ENCODE results near the gene PIEZO1. TPM values are rescaled to one million over a fixed set of nuclear protein-coding genes. Genes with fewer than 3 reads are reported as not detected.

Gene PIEZO1
- total RNA-seq, 5 donors from 2014 or later (not counting 1 experiment from before 2014, with no cell fraction given): 139 to 274 (median 240) TPM

- ATAC-seq (replicated peaks in 1 of 4): no peak
- no peaks in the 10 kb centered on the region for H3K27me3 ChIP-seq (replicated peaks in 1 of 2; ENCODE audit: control insufficient read depth in 2 of 2, extremely low read depth in 1 of 2, insufficient read depth in 2 of 2, low read length in 1 of 2)
- H3K27ac ChIP-seq (ENCODE audit: low read length): no peak overlapping the region
- peaks cover 10 to 47% of the 10 kb centered on the region in 2 experiments for H3K4me1 ChIP-seq (ENCODE audit: control insufficient read depth in 1 of 2, extremely low read depth in 1 of 2, insufficient read depth in 2 of 2, low read length in 2 of 2)
- POLR2A ChIA-PET: no interaction called here
- no peak overlapping the region for H3K4me3 ChIP-seq (ENCODE audit: control insufficient read depth in 1 of 2, extremely low read depth in 1 of 2, low read length in 1 of 2)
- no peaks in the 10 kb centered on the region for H3K36me3 Mint-ChIP-seq
- peaks cover 9 to 20% of the 10 kb centered on the region in 2 donors for H3K36me3 ChIP-seq (ENCODE audit: control insufficient read depth in 2 of 2, extremely low read depth in 1 of 2, insufficient read depth in 1 of 2, low read length in 1 of 2)
- CTCF ChIA-PET: interaction anchor here in 1 of 2 donors (0.6 to 1.2 kb wide), 3 partner anchors 9 to 65 kb away, joined by 3 to 4 read pairs (median 3); partner anchors contain the start of genes APRT and PIEZO1
- peak overlapping the region in 1 of 3 donors; percentile 70 for H3K4me3 Mint-ChIP-seq
- 86% methylated on average over 17 of the region's 17 CpGs for WGBS (ENCODE audit: insufficient coverage)
- peaks cover 18 to 39% (median 27%) of the 10 kb centered on the region in 3 donors for H3K4me1 Mint-ChIP-seq
- DNase-seq: no peak
- no peaks in the 10 kb centered on the region for H3K27me3 Mint-ChIP-seq
- no peaks in the 10 kb centered on the region for H3K9me3 ChIP-seq
- no peaks in the 10 kb centered on the region for H3K9me3 Mint-ChIP-seq
- peak overlapping the region; percentile 65 to 88 for H3K27ac Mint-ChIP-seq
Observed at GRCh38 chr16:88746506-88746905, 38.5 kb downstream of the PIEZO1 start.

GRCh38 chr16:88744577-88745521 lies 40.2 kb downstream of the PIEZO1 start:
- Mint-ChIP-seq H3K4me1 (peaks cover 18 to 39% (median 27%) of the 10 kb centered on the region in 3 donors), H3K4me3 (peak overlapping the region in 1 of 3 donors; percentile 70), H3K9me3 (no peaks in the 10 kb centered on the region), H3K27me3 (no peaks in the 10 kb centered on the region), H3K36me3 (no peaks in the 10 kb centered on the region), H3K27ac (peak overlapping the region; percentile 88 to 91)
- no peak overlapping the region for H3K4me3 ChIP-seq (ENCODE audit: control insufficient read depth in 1 of 2, extremely low read depth in 1 of 2, low read length in 1 of 2)
- peaks cover 17 to 34% of the 10 kb centered on the region in 2 donors for H3K36me3 ChIP-seq (ENCODE audit: control insufficient read depth in 2 of 2, extremely low read depth in 1 of 2, insufficient read depth in 1 of 2, low read length in 1 of 2)
- 94% methylated on average over 20 of the region's 39 CpGs for WGBS (ENCODE audit: insufficient coverage)
- ATAC-seq (replicated peaks in 1 of 4) (no peak), DNase-seq (no peak)
- POLR2A ChIA-PET: no interaction called here
- H3K27ac ChIP-seq (ENCODE audit: low read length): peak overlapping the region; percentile 63
- H3K27me3 ChIP-seq (replicated peaks in 1 of 2; ENCODE audit: control insufficient read depth in 2 of 2, extremely low read depth in 1 of 2, insufficient read depth in 2 of 2, low read length in 1 of 2): no peaks in the 10 kb centered on the region
- peaks cover 10 to 47% of the 10 kb centered on the region in 2 experiments for H3K4me1 ChIP-seq (ENCODE audit: control insufficient read depth in 1 of 2, extremely low read depth in 1 of 2, insufficient read depth in 2 of 2, low read length in 2 of 2)
- H3K9me3 ChIP-seq: no peaks in the 10 kb centered on the region
- CTCF ChIA-PET: interaction anchor here (0.5 to 1.2 kb wide), 4 partner anchors 7 to 47 kb away, joined by 3 to 4 read pairs (median 4); no protein-coding TSS in a partner anchor

GRCh38 chr16:88743693-88744576 lies 41.1 kb downstream of the PIEZO1 start:
- Histone ChIP-seq H3K9me3 (no peaks in the 10 kb centered on the region), H3K4me3 (ENCODE audit: control insufficient read depth in 1 of 2, extremely low read depth in 1 of 2, low read length in 1 of 2) (no peak overlapping the region), H3K27ac (ENCODE audit: low read length) (no peak overlapping the region), H3K4me1 (ENCODE audit: control insufficient read depth in 1 of 2, extremely low read depth in 1 of 2, insufficient read depth in 2 of 2, low read length in 2 of 2) (peaks cover 10 to 47% of the 10 kb centered on the region in 2 experiments), H3K27me3 (replicated peaks in 1 of 2; ENCODE audit: control insufficient read depth in 2 of 2, extremely low read depth in 1 of 2, insufficient read depth in 2 of 2, low read length in 1 of 2) (no peaks in the 10 kb centered on the region), H3K36me3 (ENCODE audit: control insufficient read depth in 2 of 2, extremely low read depth in 1 of 2, insufficient read depth in 1 of 2, low read length in 1 of 2) (peaks cover 23 to 37% of the 10 kb centered on the region in 2 donors)
- DNase-seq: peak; percentile 28 to 83 (median 63)
- ChIA-PET POLR2A (no interaction called here), CTCF (interaction anchor here in 1 of 2 donors (1.0 kb wide), 1 partner anchor 38 kb away, joined by 3 read pairs; no protein-coding TSS in a partner anchor)
- WGBS (ENCODE audit: insufficient coverage): 69% methylated on average over 29 of the region's 32 CpGs
- Mint-ChIP-seq H3K36me3 (no peaks in the 10 kb centered on the region), H3K27ac (peak overlapping the region; percentile 72 to 73), H3K4me3 (peak overlapping the region in 1 of 3 donors; percentile 52), H3K4me1 (peaks cover 19 to 39% (median 27%) of the 10 kb centered on the region in 3 donors), H3K27me3 (no peaks in the 10 kb centered on the region), H3K9me3 (no peaks in the 10 kb centered on the region)
- peak; percentile 39 to 68 (median 47) for ATAC-seq (replicated peaks in 1 of 4)

GRCh38 chr16:88742896-88743605 lies 42.0 kb downstream of the PIEZO1 start:
- Histone ChIP-seq H3K27ac (ENCODE audit: low read length) (no peak overlapping the region), H3K4me1 (ENCODE audit: control insufficient read depth in 1 of 2, extremely low read depth in 1 of 2, insufficient read depth in 2 of 2, low read length in 2 of 2) (peaks cover 10 to 49% of the 10 kb centered on the region in 2 experiments), H3K36me3 (ENCODE audit: control insufficient read depth in 2 of 2, extremely low read depth in 1 of 2, insufficient read depth in 1 of 2, low read length in 1 of 2) (peaks cover 18 to 34% of the 10 kb centered on the region in 2 donors), H3K4me3 (ENCODE audit: control insufficient read depth in 1 of 2, extremely low read depth in 1 of 2, low read length in 1 of 2) (no peak overlapping the region), H3K9me3 (no peaks in the 10 kb centered on the region), H3K27me3 (replicated peaks in 1 of 2; ENCODE audit: control insufficient read depth in 2 of 2, extremely low read depth in 1 of 2, insufficient read depth in 2 of 2, low read length in 1 of 2) (no peaks in the 10 kb centered on the region)
- Mint-ChIP-seq H3K4me3 (no peak overlapping the region), H3K4me1 (peaks cover 23 to 41% (median 29%) of the 10 kb centered on the region in 3 donors), H3K27ac (no peak overlapping the region), H3K27me3 (no peaks in the 10 kb centered on the region), H3K9me3 (no peaks in the 10 kb centered on the region), H3K36me3 (no peaks in the 10 kb centered on the region)
- ChIA-PET POLR2A (no interaction called here), CTCF (interaction anchor here in 1 of 2 donors (1.0 kb wide), 1 partner anchor 39 kb away, joined by 3 read pairs; no protein-coding TSS in a partner anchor)
- ATAC-seq (replicated peaks in 1 of 4): no peak
- DNase-seq: no peak
- 85% methylated on average over 18 of the region's 19 CpGs for WGBS (ENCODE audit: insufficient coverage)

GRCh38 chr16:88741368-88741767 lies 43.7 kb downstream of the PIEZO1 start:
- no peak overlapping the region for H3K4me3 ChIP-seq (ENCODE audit: control insufficient read depth in 1 of 2, extremely low read depth in 1 of 2, low read length in 1 of 2)
- no peaks in the 10 kb centered on the region for H3K9me3 Mint-ChIP-seq
- ChIA-PET POLR2A (no interaction called here), CTCF (no interaction called here)
- no peaks in the 10 kb centered on the region for H3K36me3 Mint-ChIP-seq
- WGBS (ENCODE audit: insufficient coverage): 92% methylated on average over 14 of the region's 17 CpGs
- H3K36me3 ChIP-seq (ENCODE audit: control insufficient read depth in 2 of 2, extremely low read depth in 1 of 2, insufficient read depth in 1 of 2, low read length in 1 of 2): peaks cover 15 to 36% of the 10 kb centered on the region in 2 donors
- H3K9me3 ChIP-seq: no peaks in the 10 kb centered on the region
- DNase-seq (no peak), ATAC-seq (replicated peaks in 1 of 4) (no peak)
- no peak overlapping the region for H3K27ac ChIP-seq (ENCODE audit: low read length)
- H3K27me3 Mint-ChIP-seq: no peaks in the 10 kb centered on the region
- H3K4me1 ChIP-seq (ENCODE audit: control insufficient read depth in 1 of 2, extremely low read depth in 1 of 2, insufficient read depth in 2 of 2, low read length in 2 of 2): peaks cover 10 to 55% of the 10 kb centered on the region in 2 experiments
- H3K4me3 Mint-ChIP-seq: no peak overlapping the region
- H3K27ac Mint-ChIP-seq: no peak overlapping the region
- peaks cover 0 to 2% of the 10 kb centered on the region in 2 experiments for H3K27me3 ChIP-seq (replicated peaks in 1 of 2; ENCODE audit: control insufficient read depth in 2 of 2, extremely low read depth in 1 of 2, insufficient read depth in 2 of 2, low read length in 1 of 2)
- H3K4me1 Mint-ChIP-seq: peaks cover 23 to 32% (median 30%) of the 10 kb centered on the region in 3 donors
